H1 (cell line): Measurements from ENCODE around the gene ZNF575. TPM values are rescaled to one million over a fixed set of nuclear protein-coding genes. Genes with fewer than 3 reads are reported as not detected.

Experiments
- polyA plus RNA-seq, 7 experiments: library from polyadenylated mRNA; depleted of rRNA in 3 of 7; stranded (reverse) in 5 of 7; unstranded in 2 of 7; fragments of >200 nt in 5 of 7; fragments of 200-250 nt in 2 of 7; gene quantifications; 1 replicate in 5 of 7; 2 replicates in 1 of 7; 4 replicates in 1 of 7; pipeline versions ENCODE4 v1.2.1 to v1.2.3, GENCODE V29; 2011 to 2013; ENCODE audit warnings: missing spikeins in 2 of 7, mixed read lengths in 2 of 7
- total RNA-seq: library from RNA; stranded (reverse); fragmentation: NEBNext Ultra II Directional; extraction: Animal tissue kit (Norgen Biotek cat#: 25700); gene quantifications from 2 replicates; pipeline ENCODE4 v1.2.1, GENCODE V29; 2021
- TF ChIP-seq, protein P1 (sequence below): IDR thresholded peaks from 2 replicates; pipeline ENCODE4 v1.6.1; 2011; ENCODE audit warnings: low read length, improper control_type of control experiment

The ZNF575 gene
- total and polyA plus RNA-seq, 2 of the 8 experiments (the other 6 are each of a cell fraction or from before 2014, with no cell fraction given): 0.05 TPM; not detected in 1

DNA sequence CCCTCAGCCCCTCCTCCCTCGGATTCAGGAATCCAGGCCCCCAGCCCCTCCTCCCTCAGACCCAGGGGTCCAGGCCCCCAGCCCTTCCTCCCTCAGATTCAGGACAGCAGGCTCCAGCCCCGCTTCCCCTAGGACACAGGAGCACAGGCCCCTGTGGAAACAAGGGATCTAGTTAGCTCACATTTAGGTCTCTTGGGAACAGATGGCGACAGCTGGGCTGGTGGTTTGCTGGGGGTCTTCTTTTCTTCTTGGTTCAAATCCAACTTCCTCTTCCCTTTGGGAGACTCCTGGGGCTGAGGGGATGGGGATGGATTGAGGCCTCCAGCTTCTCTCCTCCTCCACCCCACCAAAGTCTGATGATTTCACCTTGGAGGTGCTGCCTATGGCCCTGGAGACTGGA, 19.6 kb downstream of the ZNF575 start (continued):
- TF ChIP-seq, protein P1, sequence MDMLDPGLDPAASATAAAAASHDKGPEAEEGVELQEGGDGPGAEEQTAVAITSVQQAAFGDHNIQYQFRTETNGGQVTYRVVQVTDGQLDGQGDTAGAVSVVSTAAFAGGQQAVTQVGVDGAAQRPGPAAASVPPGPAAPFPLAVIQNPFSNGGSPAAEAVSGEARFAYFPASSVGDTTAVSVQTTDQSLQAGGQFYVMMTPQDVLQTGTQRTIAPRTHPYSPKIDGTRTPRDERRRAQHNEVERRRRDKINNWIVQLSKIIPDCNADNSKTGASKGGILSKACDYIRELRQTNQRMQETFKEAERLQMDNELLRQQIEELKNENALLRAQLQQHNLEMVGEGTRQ: no peak
